WTC11 (cell line): ENCODE results near the gene CYP4F22.

Experiments
- E2F5 ChIP-seq: sonication (generic); formaldehyde crosslinking; IDR thresholded peaks from 2 replicates; pipeline ENCODE4 v1.8.1; 2022; ENCODE audit warnings: mild to moderate bottlenecking, moderate library complexity, missing genetic modification reagents
- SMAD4 ChIP-seq: sonication (generic); formaldehyde crosslinking; IDR thresholded peaks from 2 replicates; pipeline ENCODE4 v1.8.0; 2022; ENCODE audit warnings: mild to moderate bottlenecking, missing genetic modification reagents

- TF ChIP-seq SMAD4: no peak
- TF ChIP-seq E2F5 (CRISPR knock-in tag): no peak
Observed at GRCh38 chr19:15471639-15472101, 36.7 kb upstream of the CYP4F22 start.
